ENCODE measurements around the gene SF3B6. TPM values are rescaled to one million over a fixed set of nuclear protein-coding genes. Genes with fewer than 3 reads are reported as not detected.
"Not testable (repeated sequence)": the region's sequence is repeated elsewhere in the genome, so short reads cannot be mapped to it uniquely, and the experiment has no call there.

The SF3B6 gene
- total RNA-seq, 1 experiment from 2014 or later: 312 TPM

- not testable (repeated sequence) for DNase-seq (ENCODE audit: extremely low read depth, low read depth)
These were observed 19.1 kb upstream of the SF3B6 start for GRCh38 chr2:24095171-24095677.

- DNase-seq (ENCODE audit: extremely low read depth, low read depth): not testable (repeated sequence)
These were observed 17.1 kb upstream of the SF3B6 start for GRCh38 chr2:24093270-24093669.

- no peak for DNase-seq (ENCODE audit: extremely low read depth, low read depth)
These were observed 12.8 kb upstream of the SF3B6 start for GRCh38 chr2:24088821-24089359.

GRCh38 chr2:24087032-24087431 is 10.9 kb upstream of the SF3B6 start:
- no peak for DNase-seq (ENCODE audit: extremely low read depth, low read depth)

GRCh38 chr2:24086241-24086640 is 10.1 kb upstream of the SF3B6 start:
- DNase-seq (ENCODE audit: extremely low read depth, low read depth): no peak

- no peak for DNase-seq (ENCODE audit: extremely low read depth, low read depth)
These were observed 9.0 kb upstream of the SF3B6 start for GRCh38 chr2:24085200-24085489.

- peak; percentile 87 for DNase-seq (ENCODE audit: extremely low read depth, low read depth)
These were observed 8.5 kb upstream of the SF3B6 start, which contains the start of gene TP53I3 for GRCh38 chr2:24084386-24085199. Gene TP53I3, minus strand, starts transcription at chr2:24084834. Its CDS starts 508 bp downstream, at chr2:24084326.

GRCh38 chr2:24083567-24084385 is 7.7 kb upstream of the SF3B6 start:
- peak; percentile 75 for DNase-seq (ENCODE audit: extremely low read depth, low read depth)

GRCh38 chr2:24082787-24083566 is 6.9 kb upstream of the SF3B6 start:
- no peak for DNase-seq (ENCODE audit: extremely low read depth, low read depth)

GRCh38 chr2:24080701-24081100 is 4.6 kb upstream of the SF3B6 start:
- DNase-seq (ENCODE audit: extremely low read depth, low read depth): no peak

GRCh38 chr2:24077879-24078278 is 1.8 kb upstream of the SF3B6 start:
- DNase-seq (ENCODE audit: extremely low read depth, low read depth): no peak

GRCh38 chr2:24077535-24077877 is 1.4 kb upstream of the SF3B6 start:
- no peak for DNase-seq (ENCODE audit: extremely low read depth, low read depth)

- DNase-seq (ENCODE audit: extremely low read depth, low read depth): no peak
These were observed 866 bp upstream of the SF3B6 start for GRCh38 chr2:24076849-24077534.

- DNase-seq (ENCODE audit: extremely low read depth, low read depth): no peak
These were observed 867 bp downstream of the SF3B6 start for GRCh38 chr2:24075259-24075658.

- no peak for DNase-seq (ENCODE audit: extremely low read depth, low read depth)
These were observed 2.3 kb downstream of the SF3B6 start for GRCh38 chr2:24073816-24074215.

- no peak for DNase-seq (ENCODE audit: extremely low read depth, low read depth)
These were observed 3.9 kb downstream of the SF3B6 start for GRCh38 chr2:24072259-24072658.

- DNase-seq (ENCODE audit: extremely low read depth, low read depth): no peak
These were observed 10.8 kb downstream of the SF3B6 start for GRCh38 chr2:24065341-24065740.

- DNase-seq (ENCODE audit: extremely low read depth, low read depth): no peak
These were observed 17.4 kb downstream of the SF3B6 start for GRCh38 chr2:24058564-24059271.

GRCh38 chr2:24055750-24056149 is 20.4 kb downstream of the SF3B6 start:
- DNase-seq (ENCODE audit: extremely low read depth, low read depth): no peak

Data from NCI-H460 (cell line).